K562 (cell line): ENCODE results near the gene THRSP. TPM values are rescaled to one million over a fixed set of nuclear protein-coding genes. Genes with fewer than 3 reads are reported as not detected.

Source experiments
- ARID2 ChIP-seq: fragments of 450-650 bp; IDR thresholded peaks from 2 replicates; pipeline ENCODE4 v1.6.1; 2017; ENCODE audit warnings: antibody characterized with exemption, mild to moderate bottlenecking
- CEBPG ChIP-seq, 3 experiments: fragments of 200-800 bp in 1 of 3; sonication (Bioruptor generic) in 1 of 3; sonication (generic) in 1 of 3; formaldehyde crosslinking in 1 of 3; IDR thresholded peaks in 2 of 3; conservative IDR thresholded peaks in 1 of 3; 2 replicates each; pipeline versions ENCODE4 v1.6.1 to v1.8.0; 2016 to 2022; ENCODE audit warnings: missing compliant biosample characterization in 2 of 3, missing genetic modification characterization in 2 of 3, mild to moderate bottlenecking in 1 of 3, missing genetic modification reagents in 1 of 3
- CREBBP ChIP-seq: IDR thresholded peaks from one replicate; pipeline ENCODE4 v1.6.1; 2012; ENCODE audit warnings: low read depth, mild to moderate bottlenecking, control low read depth, inconsistent platforms, low read length
- HDAC3 ChIP-seq: fragments of 450-650 bp; IDR thresholded peaks from 2 replicates; pipeline ENCODE4 v1.6.1; 2018; ENCODE audit warnings: borderline replicate concordance, mild to moderate bottlenecking, moderate library complexity; ENCODE audit not compliant: partially characterized antibody
- HNRNPH1 ChIP-seq: fragments of 200-400 bp; formaldehyde crosslinking; optimal IDR thresholded peaks from 2 replicates; pipeline ENCODE3; 2017; ENCODE audit warnings: low read depth, mild to moderate bottlenecking, low read length, moderate library complexity
- NR2C2 ChIP-seq, 2 experiments: fragments of 200-800 bp in 1 of 2; sonication (Bioruptor generic) in 1 of 2; sonication (generic) in 1 of 2; formaldehyde crosslinking in 1 of 2; IDR thresholded peaks; 2 replicates each; pipeline versions ENCODE4 v1.6.1 to v1.8.0; 2016 to 2022; ENCODE audit warnings: mild to moderate bottlenecking in 1 of 2, missing compliant biosample characterization in 1 of 2, missing genetic modification characterization in 1 of 2, missing genetic modification reagents in 1 of 2
- POLR2A ChIP-seq: fragments of 450-650 bp; conservative IDR thresholded peaks from 2 replicates; pipeline ENCODE4 v1.6.1; 2016
- POLR2H ChIP-seq: IDR thresholded peaks from 2 replicates; pipeline ENCODE4 v1.6.1; 2016; ENCODE audit warnings: missing genetic modification characterization, low read depth, mild to moderate bottlenecking, control low read depth, missing compliant biosample characterization, moderate library complexity
- REST ChIP-seq, 2 experiments: fragments of 450-650 bp; formaldehyde crosslinking in 1 of 2; IDR thresholded peaks; 2 replicates each; pipeline versions ENCODE4 v1.4.0 to v1.6.1; 2014 to 2020; ENCODE audit warnings: mild to moderate bottlenecking in 2 of 2, borderline replicate concordance in 1 of 2, low read depth in 1 of 2
- SIRT6 ChIP-seq: IDR thresholded peaks from one replicate; pipeline ENCODE4 v1.6.1; 2012; ENCODE audit warnings: low read depth, mild to moderate bottlenecking, control low read depth, inconsistent platforms, low read length, moderate library complexity
- SIX5 ChIP-seq, 2 experiments: IDR thresholded peaks; 2 replicates each; pipeline ENCODE4 v1.6.1; 2011; ENCODE audit warnings: low read length in 2 of 2, borderline replicate concordance in 1 of 2, low read depth in 1 of 2, mild to moderate bottlenecking in 1 of 2, moderate library complexity in 1 of 2; ENCODE audit not compliant: insufficient read depth in 1 of 2
- WHSC1 ChIP-seq: IDR thresholded peaks from one replicate; pipeline ENCODE4 v1.6.1; 2012; ENCODE audit warnings: low read length, control low read depth, inconsistent platforms
- ZHX1 ChIP-seq: fragments of 150-350 bp; conservative IDR thresholded peaks from 2 replicates; pipeline ENCODE4 v1.6.1; 2014; ENCODE audit warnings: low read length
- polyA plus RNA-seq, 8 experiments: library from polyadenylated mRNA; depleted of rRNA in 4 of 8; stranded (reverse) in 5 of 8; unstranded in 3 of 8; fragments of >200 nt; fragmentation: Nextera tagmentation in 2 of 8; fragmentation: Illumina TruSeq in 1 of 8; extraction: Ambion mirVana in 2 of 8; extraction: Trizol in 1 of 8; gene quantifications; 2 replicates each; pipeline versions ENCODE4 v1.2.1 to v1.2.3, GENCODE V29; 2011 to 2014; ENCODE audit warnings: inconsistent platforms in 1 of 8, missing spikeins in 1 of 8
- total RNA-seq, 7 experiments: library from RNA; depleted of rRNA in 6 of 7; stranded (reverse); fragments of >200 nt in 6 of 7; fragmentation: Illumina TruSeq in 2 of 7; extraction: Trizol in 2 of 7; gene quantifications; 2 replicates each; pipeline versions ENCODE4 v1.2.1 to v1.2.3, GENCODE V29; 2011 to 2021; ENCODE audit warnings: low replicate concordance in 1 of 7

Gene THRSP
- total and polyA plus RNA-seq, 9 of the 15 experiments (the other 6 are each of a cell fraction or from before 2014, with no cell fraction given) = 0.23 to 0.56 (median 0.31) TPM; not detected in 2

- no peak for TF ChIP-seq ZHX1
- TF ChIP-seq WHSC1 = no peak
- TF ChIP-seq HDAC3 = no peak
- 0 out of 2 replicates have a peak, but pooled peaks have one; percentile 45 for TF ChIP-seq REST (IDR thresholded peaks at IDR 0.05; ENCODE audit: borderline replicate concordance)
- TF ChIP-seq REST (CRISPR knock-in tag; IDR thresholded peaks at IDR 0.05; ENCODE audit: low read depth) = no peak
- TF ChIP-seq HNRNPH1 = no peak
- TF ChIP-seq CEBPG (CRISPR knock-in tag; IDR thresholded peaks at IDR 0.05) = peak; percentile 89
- TF ChIP-seq CEBPG (tag; conservative IDR thresholded peaks at IDR 0.05 in 1 of 2, IDR thresholded peaks at IDR 0.05 in 1 of 2) = peak; percentile 72 to 91; a peak in 3 of 4 replicates
- TF ChIP-seq SIX5 (IDR thresholded peaks at IDR 0.05; ENCODE audit: borderline replicate concordance in 1 of 2, insufficient read depth in 1 of 2, low read depth in 1 of 2, low read length in 2 of 2) = no peak
- TF ChIP-seq NR2C2 (CRISPR knock-in tag; IDR thresholded peaks at IDR 0.05) = no peak
- peak; percentile 66 for TF ChIP-seq NR2C2 (tag; IDR thresholded peaks at IDR 0.05)
- no peak for TF ChIP-seq SIRT6
- no peak for TF ChIP-seq CREBBP
- peak; percentile 66 for TF ChIP-seq POLR2A
- peak; percentile 92 for TF ChIP-seq POLR2H (tag)
- TF ChIP-seq ARID2 = no peak
Observed at GRCh38 chr11:78050964-78051831, 12.5 kb upstream of the THRSP start (continued).
